HG03039 (cell line): ENCODE results near the gene FKTN.
"Not testable (repeated sequence)": the region's sequence is repeated elsewhere in the genome, so short reads cannot be mapped to it uniquely, and the experiment has no call there.

ENCODE experiments used
- ATAC-seq: cut with Tn5 transposase; IDR thresholded peaks from one replicate; pipeline ENCODE4 v1.9.1; 2021; ENCODE audit warnings: mild to moderate bottlenecking, moderate library complexity; ENCODE audit not compliant: unreplicated experiment

Gene FKTN

DNA sequence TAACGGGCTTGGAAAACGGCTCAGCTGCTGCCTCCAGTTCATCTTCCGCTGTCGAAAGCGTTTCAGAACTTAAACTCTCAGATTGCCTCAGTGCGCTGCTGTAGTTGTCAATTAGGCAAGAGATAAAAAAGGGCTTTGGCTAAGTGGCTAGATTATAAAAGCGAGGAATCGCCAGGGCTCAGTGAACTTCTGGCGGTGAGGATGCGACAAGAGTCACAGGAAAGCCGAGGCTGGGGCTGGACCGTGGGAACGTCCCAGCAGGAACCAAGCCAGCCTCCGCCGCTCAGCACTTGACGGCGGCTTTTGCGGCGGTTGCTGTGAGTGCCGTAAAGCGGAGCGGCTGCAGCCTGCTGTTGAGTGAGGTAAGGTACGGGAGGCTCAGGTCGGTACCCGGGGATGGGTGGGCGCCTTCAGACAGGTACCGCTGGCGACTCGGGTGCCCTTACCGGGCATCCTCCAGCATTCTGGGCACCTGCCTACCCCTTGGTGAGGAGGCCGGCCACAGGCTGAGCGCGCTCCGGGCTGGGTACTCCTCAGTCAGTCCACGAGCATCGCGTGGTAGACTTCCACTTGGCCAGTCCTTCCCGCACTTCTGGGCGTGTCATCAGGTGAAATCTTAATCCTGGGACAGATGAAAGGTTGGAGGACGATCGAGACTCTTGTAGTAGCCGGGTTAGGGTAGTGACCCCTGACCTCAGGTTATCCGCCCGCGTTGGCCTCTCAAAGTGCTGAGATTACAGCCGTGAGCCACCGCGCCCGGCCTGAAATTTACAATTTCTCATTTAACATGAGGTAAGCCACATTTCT, at the start of gene FKTN:
TSS of gene FKTN (plus strand) at position 328 of the 807 bp plus-strand sequence. CDS start 16,902 bp downstream, outside the sequence.
- ATAC-seq: peak; percentile 90

DNA sequence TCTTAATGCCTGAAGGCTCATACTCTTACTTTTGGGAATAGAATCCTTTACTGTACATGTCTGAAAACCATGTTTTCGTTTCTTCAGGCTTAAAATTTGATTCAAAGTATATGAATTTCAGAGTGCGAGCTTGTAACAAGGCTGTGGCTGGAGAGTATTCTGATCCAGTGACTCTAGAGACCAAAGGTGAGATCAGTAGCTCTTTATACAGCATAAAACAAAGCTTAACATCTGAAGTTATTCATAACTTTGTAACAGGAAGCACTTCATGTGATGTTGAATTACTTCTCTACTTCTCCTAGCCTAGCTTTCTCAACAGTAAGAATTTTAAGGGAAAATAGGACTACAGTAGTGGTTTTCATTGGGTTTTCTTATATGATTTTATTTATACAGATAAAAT, 49.4 kb upstream of the FKTN start:
- ATAC-seq: no peak

DNA sequence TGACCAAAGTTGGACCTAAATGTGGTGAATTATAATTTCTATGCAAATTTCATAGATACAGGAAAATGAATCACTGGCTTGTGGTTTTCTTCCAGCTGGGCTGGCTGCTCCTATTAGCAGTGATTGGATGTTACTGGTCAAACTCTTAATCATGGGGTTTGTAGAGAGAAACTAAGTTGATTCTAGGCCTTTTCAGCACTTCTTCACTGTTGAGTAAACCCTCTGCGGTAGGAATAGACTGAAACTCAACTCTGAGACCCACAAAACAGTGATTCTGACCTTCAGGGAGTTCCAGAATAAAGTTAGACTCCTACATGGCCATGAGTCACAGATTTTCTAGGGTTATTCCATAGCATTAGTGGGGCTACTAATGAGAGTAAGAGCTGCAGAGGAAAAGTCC, 47.9 kb upstream of the FKTN start:
- peak; percentile 84 for ATAC-seq

DNA sequence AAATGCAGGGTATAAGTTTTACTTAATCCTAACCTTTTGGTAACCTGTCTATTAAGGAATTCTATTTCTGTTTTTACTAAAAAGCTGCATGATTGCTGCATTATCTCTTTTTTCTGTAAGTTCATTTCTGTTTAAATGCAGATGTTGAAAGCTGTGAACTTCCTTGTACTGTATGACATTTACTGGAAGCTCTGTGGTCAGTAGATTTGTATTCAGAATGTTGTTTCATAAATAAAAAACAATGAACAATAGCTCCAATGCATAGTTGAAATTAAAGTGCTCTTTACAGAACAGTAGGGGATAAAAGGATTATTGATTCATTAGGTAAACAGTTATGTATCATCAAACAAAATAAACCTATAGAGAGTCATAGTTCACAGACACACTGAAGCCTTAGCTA, 46.5 kb upstream of the FKTN start:
- ATAC-seq: no peak

DNA sequence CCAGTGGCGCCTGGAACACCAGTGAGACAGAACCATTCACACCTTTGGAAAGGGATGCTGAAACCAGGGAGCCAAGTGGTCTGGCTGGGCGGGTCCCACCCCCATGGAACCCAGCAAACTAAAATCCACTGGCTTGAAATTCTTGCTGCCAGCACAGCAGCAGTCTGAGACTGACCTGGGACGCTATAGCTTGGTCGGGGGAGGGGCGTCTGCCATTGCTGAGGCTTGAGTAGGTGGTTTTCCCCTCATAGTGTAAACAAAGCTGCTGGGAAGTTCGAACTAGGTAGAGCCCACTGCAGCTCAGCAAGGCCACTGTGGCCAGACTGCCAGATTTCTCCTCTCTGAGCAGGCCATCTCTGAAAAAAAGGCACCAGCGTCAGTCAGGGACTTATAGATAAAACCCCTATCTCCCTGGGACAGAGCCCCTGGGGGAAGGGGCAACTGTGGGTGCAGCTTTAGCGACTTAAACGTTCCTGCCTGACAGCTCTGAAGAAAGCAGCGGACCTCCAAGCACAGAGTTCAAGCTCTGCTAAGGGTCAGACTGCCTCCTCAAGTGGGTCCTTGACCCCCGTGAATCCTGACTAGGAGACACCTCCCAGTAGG, 42.0 kb upstream of the FKTN start:
- ATAC-seq: no peak

DNA sequence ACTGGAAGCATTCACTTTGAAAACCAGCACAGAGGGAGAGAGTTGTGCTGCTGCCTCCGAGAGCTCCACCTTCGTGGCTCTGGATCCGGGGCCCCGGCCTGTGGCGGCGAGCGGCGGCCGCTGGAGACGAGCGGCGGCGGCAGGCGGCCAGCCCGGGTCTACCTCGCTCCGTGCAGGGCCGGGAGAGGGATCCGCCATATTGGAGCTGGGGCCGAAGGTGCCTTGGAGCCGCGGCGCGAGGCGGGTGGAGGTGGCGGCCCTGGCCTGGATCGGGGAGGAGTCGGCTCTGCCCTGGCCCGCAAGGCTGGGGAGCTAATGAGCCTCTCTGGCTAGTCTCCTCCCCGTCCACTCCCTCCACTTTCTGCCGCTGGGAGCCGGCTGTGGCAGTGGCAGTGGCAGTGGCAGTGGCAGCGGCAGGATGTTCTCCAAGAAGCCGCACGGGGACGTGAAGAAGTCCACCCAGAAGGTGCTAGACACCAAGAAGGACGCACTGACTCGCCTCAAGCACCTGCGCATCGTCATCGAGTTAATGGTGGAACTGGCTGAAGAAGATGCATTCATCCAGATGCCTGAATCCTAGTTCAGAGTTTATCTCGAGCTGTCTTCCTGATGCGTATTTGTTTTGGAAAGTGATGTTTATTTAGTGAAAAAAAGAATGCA, 38.1 kb upstream of the FKTN start:
- ATAC-seq: not testable (repeated sequence)

DNA sequence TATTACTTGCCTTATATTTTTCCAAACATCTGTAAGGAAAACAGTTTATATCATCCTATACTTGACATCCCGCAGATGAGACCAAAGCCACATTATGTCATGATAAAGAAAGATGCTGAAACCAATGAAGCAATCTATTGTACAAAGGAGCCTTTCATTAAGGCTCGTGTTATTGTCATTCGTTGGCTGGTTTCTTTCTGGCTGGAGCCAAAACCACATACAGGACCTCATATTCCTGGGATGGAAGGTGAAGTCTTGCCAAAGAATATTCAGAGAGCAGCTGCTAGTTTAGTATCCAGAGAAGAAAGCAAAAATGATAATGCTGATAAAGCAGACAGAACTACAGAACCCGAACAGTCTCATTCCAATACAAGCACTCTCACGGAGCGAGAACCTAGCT, 36.9 kb upstream of the FKTN start:
- ATAC-seq: not testable (repeated sequence)

DNA sequence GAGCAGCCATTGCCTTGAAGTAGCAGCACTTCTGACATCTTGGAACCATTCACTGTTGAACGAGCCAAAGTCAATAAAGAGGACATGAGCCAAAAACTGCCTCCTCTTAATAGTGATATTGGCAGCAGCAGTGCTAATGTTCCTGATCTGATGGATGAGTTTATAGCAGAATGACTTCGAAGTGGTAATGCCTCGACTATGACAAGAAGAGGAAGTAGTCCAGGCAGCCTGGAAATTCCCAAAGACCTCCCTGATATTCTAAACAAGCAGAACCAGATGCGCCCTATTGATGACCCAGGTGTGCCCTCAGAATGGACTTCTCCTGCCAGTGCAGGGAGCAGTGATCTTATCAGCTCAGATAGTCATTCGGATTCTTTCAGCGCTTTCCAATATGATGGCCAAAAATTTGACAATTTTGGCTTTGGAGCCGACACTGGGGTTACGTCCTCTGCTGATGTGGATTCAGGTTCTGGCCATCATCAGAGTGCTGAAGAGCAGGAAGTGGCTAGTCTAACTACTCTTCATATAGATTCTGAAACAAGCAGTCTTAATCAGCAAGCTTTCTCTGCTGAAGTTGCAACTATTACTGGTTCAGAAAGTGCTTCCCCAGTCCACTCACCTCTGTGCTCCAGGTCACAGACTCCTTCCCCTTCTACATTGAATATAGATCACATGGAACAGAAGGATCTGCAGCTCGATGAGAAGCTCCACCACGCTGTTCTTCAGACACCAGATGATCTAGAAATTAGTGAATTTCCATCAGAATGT, 35.1 kb upstream of the FKTN start:
- peak; percentile 73 for ATAC-seq

DNA sequence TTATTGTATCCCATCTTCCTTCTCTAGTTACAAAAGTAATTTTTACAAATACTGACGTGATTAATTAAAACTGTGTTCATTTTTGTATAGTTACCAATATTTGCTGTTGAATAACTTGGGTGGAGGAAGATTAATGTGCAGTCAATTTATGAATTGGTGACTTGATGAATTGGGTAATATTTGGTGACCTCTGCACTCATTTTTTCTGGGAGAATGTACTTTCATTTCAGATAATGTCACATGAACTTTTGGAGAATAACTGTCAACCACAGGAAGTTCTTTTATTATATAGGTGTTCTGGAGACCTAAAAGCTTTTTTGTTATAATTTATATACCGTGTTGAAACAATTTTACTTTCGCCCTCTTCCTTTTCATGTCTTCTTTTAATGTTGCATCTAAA, 26.4 kb upstream of the FKTN start:
- ATAC-seq: no peak

DNA sequence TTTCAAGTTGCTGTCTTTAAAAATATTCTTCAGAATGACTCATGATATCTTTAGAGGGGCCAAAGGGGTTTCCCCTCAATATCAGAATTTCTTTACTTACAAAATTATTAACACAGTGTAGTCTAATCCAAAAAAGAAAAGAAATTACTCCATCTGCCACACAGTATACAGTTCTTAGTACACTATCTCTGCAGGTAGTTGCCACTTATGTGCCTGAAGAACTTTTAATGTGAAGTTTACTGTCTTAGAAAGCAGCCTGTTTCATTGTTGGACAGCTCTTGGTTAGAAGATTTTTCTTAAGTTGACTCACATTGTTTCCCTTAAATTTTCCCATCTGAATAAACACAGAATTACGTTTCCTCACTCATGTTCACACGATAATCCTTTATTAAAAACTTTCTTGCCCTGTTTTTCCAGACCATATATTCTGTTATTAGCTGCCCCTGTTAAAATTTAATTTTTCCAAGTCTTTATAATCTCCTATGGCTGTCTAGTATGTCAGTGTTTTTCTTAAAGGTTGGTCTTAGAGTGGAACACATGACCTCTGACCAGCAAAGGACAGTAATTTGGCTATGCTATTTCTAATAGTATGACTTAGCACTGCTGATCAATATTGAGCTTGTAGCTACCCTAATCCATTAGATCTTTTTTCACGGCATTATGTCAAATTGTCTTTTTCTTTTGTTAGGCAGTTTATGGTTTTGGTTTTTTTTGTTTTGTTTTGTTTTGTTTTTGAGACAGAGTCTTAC, 21.8 kb upstream of the FKTN start:
- peak; percentile 80 for ATAC-seq

DNA sequence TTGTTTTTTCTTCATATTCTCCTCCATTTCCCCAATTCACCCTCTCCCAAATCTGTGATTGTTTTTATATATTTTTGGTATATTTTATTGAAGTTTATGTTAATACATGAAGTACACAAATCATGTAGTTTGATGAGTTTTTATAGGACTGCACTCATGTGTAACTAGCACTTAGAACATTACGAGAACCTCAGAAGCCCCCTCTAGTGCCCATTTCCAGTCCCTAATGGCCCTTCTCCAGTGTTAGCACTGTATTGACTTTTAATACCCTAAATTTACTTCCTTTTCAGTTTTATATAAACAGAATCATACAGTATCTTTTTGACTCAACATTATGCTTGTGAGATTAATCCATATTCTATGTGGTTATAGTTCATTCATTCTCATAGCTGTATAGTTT, 18.5 kb upstream of the FKTN start:
- ATAC-seq: no peak

DNA sequence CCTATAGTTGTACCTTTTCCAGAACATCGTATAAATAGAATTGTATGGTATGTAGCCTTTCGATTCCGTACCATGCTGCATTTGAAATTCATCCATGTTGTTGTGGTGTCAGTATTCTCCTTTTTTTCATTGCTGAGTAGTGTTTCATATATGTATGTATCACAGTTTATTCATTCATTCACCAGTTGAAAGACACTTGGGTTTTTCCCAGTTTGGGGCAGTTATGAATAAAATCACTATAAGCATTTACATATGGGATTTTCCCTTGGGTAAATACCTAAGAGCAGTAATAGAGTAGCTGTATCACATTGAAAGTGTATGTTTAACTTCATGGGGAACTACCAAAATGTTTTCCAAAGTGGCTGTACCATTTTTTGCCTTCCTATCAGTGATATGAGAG, 16.1 kb upstream of the FKTN start:
- peak; percentile 93 for ATAC-seq

DNA sequence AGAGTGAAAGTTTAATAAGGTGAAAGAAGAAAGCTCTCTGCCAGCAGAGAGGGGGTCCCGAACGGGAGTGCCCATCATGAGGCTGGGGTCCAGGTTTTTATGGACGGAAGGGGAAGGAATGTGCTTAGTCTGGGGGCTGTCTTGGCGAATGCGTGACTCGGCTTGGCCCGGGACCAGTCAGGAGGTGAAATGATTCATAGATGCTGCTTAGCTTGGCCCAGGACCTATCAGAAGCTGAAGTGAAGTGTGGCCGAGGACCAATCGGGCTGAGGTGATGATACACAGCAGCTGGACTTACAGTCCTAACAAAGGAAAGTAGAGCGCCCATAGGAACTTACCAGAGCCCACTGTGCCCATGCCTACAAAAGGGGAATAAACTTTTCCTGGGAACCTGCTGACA, 3.9 kb upstream of the FKTN start:
- no peak for ATAC-seq

DNA sequence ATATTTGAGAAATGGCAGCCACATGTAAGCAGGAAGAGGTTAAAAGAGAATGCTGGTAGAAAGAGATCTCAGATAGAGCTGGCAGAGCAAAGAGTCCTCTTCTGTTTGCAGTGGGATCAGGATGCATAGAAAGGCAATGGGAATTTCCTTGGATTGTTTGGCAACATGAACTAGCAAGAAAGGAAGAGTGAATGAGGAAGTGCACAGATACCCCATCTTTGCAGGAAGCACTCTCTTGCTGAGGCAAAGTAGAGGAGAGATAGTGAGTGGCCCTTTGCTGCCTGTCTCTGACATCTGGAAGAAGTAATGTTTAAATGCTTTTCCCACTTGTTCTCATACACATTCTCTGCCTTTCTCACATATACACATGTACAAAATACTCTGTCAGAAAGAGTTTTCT, 14.5 kb downstream of the FKTN start:
- no peak for ATAC-seq

DNA sequence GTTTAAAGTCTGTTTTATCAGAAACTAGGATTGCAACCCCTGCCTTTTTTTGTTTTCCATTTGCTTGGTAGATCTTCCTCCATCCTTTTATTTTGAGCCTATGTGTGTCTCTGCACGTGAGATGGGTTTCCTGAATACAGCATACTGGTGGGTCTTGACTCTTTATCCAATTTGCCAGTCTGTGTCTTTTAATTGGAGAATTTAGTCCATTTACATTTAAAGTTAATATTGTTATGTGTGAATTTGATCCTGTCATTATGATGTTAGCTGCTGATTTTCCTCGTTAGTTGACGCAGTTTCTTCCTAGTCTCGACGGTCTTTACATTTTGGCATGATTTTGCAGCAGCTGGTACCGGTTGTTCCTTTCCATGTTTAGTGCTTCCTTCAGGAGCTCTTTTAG, 22.0 kb downstream of the FKTN start:
- not testable (repeated sequence) for ATAC-seq

DNA sequence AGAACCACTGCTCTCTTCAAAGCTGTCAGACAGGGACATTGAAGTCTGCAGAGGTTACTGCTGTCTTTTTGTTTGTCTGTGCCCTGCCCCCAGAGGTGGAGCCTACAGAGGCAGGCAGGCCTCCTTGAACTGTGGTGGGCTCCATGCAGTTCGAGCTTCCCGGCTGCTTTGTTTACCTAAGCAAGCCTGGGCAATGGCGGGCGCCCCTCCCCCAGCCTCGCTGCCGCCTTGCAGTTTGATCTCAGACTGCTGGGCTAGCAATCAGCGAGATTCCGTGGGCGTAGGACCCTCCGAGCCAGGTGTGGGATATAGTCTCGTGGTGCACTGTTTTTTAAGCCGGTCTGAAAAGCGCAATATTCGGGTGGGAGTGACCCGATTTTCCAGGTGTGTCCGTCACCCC, 23.6 kb downstream of the FKTN start:
- not testable (repeated sequence) for ATAC-seq

DNA sequence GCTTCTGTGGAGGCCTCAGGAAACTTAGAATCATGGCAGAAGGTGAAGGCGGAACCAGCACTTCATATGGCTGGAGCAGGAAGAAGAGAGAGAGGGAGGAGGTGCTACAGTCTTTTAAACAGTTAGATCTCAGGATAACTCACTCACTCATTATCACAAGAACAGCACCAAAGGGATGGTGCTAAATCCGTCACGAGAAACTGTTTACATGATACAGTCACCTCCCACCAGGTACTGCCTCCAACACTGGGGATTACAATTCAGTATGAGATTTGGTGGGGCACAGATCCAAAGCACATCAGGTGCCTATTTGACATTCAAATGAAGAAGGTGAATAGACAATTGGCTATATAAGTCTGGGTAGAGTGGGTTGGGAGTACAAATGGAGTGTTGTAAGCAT, 35.2 kb downstream of the FKTN start:
- ATAC-seq: no peak

DNA sequence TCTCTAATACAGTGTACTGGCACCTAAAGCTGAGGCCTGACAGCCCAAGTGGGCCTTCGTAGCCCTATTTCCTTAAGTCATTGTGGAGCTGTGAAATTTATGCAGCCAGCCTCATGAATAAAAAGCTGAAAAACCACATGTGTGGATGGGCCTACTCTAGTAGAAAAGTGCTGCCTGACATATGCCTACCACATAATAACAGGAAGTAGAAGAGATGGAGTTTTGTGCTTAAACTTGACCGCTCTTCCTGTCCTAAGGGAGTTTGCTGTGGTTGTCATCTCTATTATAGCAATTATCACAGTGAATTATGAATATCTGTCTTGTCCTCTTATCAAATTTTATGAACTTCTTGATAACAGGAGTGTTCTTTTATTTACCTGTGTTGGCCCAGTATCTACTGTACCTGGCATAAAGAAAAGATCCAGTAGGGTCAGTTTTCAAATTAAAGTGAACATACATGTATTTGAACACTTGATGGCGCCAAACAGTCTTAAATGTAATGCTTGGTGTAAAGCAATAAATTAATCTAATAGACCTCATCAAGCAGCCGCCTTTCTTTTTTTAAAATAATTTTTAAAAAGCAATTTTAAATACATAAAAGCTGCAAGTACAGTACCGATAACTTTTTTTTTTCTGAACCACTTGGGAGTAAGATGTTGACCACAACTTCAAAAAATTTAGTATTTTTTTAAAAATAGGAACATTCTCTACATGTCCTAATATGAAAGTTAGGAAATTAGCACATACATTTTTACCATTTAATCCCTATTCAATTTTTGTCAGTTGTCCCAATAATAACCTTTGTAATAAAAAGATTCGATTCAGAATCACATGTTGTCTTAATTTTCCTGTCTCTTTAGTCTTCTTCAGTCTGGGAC, 51.0 kb downstream of the FKTN start:
- no peak for ATAC-seq

DNA sequence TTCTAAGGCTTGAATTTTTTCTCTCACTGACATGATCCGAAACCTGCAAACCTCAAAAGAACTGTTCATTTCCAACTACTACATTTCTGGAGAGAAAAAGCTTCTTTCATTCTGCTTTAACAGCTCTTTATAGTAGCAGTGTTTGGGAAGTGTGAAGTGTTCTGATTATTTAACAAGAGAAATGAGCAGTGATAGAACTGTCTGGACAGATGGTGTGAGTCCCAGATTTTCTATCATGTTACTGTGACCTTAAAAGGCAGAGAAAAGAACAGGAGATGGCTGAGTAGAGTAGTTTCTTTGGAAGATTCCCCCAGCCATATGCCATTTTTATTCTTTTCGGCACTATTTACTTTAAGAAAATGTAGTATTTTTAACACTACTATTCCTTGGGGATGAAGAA, 63.1 kb downstream of the FKTN start:
- ATAC-seq: no peak

DNA sequence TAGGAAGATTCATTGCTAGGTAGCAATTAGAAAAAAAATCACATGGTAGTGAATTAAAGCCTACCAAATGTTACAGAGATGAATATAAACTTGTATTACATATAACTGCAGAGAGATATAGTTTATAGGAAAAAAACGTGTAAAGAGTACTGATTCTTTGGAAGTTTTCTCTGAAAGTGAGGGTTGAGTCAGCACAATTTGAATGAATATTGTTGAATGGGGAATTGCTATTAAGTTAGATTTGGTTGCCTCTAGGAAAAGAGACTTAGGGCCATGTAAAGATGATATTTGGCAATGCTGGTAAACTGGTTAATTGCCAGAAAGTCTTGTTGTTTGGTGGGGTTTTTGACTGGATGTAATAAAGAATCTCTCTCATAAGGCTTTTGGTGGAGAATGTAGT, 67.2 kb downstream of the FKTN start:
- no peak for ATAC-seq
